ENCODE measurements around the gene SULT1C2.
"Not testable (repeated sequence)": the region's sequence is repeated elsewhere in the genome, so short reads cannot be mapped to it uniquely, and the experiment has no call there.

The SULT1C2 gene

GRCh38 chr2:108351889-108352288 is 63.2 kb downstream of the SULT1C2 start:
- DNase-seq (ENCODE audit: low spot score): no peak
- TF ChIP-seq, protein P1, sequence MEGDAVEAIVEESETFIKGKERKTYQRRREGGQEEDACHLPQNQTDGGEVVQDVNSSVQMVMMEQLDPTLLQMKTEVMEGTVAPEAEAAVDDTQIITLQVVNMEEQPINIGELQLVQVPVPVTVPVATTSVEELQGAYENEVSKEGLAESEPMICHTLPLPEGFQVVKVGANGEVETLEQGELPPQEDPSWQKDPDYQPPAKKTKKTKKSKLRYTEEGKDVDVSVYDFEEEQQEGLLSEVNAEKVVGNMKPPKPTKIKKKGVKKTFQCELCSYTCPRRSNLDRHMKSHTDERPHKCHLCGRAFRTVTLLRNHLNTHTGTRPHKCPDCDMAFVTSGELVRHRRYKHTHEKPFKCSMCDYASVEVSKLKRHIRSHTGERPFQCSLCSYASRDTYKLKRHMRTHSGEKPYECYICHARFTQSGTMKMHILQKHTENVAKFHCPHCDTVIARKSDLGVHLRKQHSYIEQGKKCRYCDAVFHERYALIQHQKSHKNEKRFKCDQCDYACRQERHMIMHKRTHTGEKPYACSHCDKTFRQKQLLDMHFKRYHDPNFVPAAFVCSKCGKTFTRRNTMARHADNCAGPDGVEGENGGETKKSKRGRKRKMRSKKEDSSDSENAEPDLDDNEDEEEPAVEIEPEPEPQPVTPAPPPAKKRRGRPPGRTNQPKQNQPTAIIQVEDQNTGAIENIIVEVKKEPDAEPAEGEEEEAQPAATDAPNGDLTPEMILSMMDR (IDR thresholded peaks at IDR 0.05; ENCODE audit: extremely low read depth, missing control alignments): no peak

DNA sequence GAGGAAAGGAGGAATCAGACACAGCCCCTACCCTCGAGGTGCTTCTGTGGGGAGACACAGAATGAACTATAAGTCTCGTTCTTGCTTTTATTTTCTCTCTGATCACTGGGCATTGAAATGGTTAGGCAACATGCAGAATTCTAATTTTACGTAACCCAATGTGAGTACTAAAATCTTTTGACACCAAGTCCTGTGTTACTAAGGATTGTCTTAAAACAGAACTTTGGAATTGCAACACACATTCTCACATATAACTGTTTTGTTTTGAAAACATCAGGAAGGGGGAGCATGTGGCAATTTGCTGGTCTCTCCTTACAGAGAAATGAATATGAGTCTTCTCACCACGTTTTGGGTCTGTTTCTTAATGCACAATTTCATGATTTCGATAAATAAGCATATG is 65.4 kb downstream of the SULT1C2 start:
- TF ChIP-seq, protein P1 (IDR thresholded peaks at IDR 0.05; ENCODE audit: extremely low read depth, missing control alignments): no peak

GRCh38 chr2:108355906-108356734 is 67.4 kb downstream of the SULT1C2 start:
- TF ChIP-seq, protein P1 (IDR thresholded peaks at IDR 0.05; ENCODE audit: extremely low read depth, missing control alignments): no peak
- DNase-seq (ENCODE audit: low spot score): no peak

More for the DNA sequence above, 65.4 kb downstream of the SULT1C2 start:
- DNase-seq (ENCODE audit: low spot score): no peak

GRCh38 chr2:108359336-108359735 is 70.6 kb downstream of the SULT1C2 start:
- not testable (repeated sequence) for DNase-seq (ENCODE audit: low spot score)

All from GM20000 (cell line).